Effector memory CD8-positive, alpha-beta T cell (primary cell): Measurements from ENCODE around the gene TCAIM.
"Not testable (repeated sequence)": the region's sequence is repeated elsewhere in the genome, so short reads cannot be mapped to it uniquely, and the experiment has no call there.

ENCODE experiments used
- ATAC-seq: fragments of 150-1000 bp; cut with Tn5 transposase; replicated peaks from 2 replicates; pipeline ENCODE4 v1.10.0; 2021; ENCODE audit warnings: mild to moderate bottlenecking, moderate library complexity
- DNase-seq, 3 experiments: peaks; one replicate each; pipeline ENCODE4 v3.0.0; 2021
- H3K27ac Mint-ChIP-seq, 2 donors: one replicate each; pipeline ENCODE4 v1.8.0; 2022; ENCODE audit warnings: mild to moderate bottlenecking in 2 of 2, mixed read lengths in 2 of 2, moderate library complexity in 2 of 2
- H3K27me3 Mint-ChIP-seq, 2 donors: one replicate each; pipeline ENCODE4 v1.8.0; 2022; ENCODE audit warnings: mixed read lengths in 2 of 2
- H3K36me3 Mint-ChIP-seq: one replicate; pipeline ENCODE4 v1.8.0; 2022; ENCODE audit warnings: mild to moderate bottlenecking, moderate library complexity, mixed read lengths; ENCODE audit not compliant: insufficient read depth
- H3K4me1 Mint-ChIP-seq, 2 donors: one replicate each; pipeline ENCODE4 v1.8.0; 2022; ENCODE audit warnings: low read depth in 2 of 2, mixed read lengths in 2 of 2
- H3K4me3 Mint-ChIP-seq, 2 donors: one replicate each; pipeline ENCODE4 v1.8.0; 2022; ENCODE audit warnings: mild to moderate bottlenecking in 2 of 2, mixed read lengths in 2 of 2, moderate library complexity in 2 of 2
- H3K9me3 Mint-ChIP-seq, 2 donors: one replicate each; pipeline ENCODE4 v1.8.0; 2022; ENCODE audit warnings: mixed read lengths in 2 of 2

The TCAIM gene

DNA sequence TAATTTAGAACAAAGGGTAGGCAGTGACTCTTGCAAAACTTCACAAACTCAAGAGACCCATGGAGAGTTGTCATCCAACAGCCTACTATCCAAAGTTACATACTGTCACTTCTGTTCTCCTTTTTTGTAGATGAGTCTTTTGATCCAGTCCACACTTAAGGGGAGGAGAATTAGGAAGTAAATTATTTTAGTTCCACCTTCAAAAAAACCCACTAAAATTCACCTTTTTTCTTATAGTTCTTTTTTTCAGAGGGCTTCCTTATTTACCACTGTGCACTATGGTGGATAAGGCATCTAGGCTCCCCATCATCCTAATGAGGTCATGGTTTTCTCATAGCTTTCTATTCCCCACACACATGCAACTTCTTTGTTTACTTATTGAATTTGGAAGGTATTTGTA lies 8.6 kb upstream of the TCAIM start:
- ATAC-seq: no peak
- no peak overlapping the region for H3K4me3 Mint-ChIP-seq
- no peaks in the 10 kb centered on the region for H3K4me1 Mint-ChIP-seq
- H3K9me3 Mint-ChIP-seq: no peaks in the 10 kb centered on the region
- H3K36me3 Mint-ChIP-seq: no peaks in the 10 kb centered on the region
- DNase-seq: no peak
- no peak overlapping the region for H3K27ac Mint-ChIP-seq
- H3K27me3 Mint-ChIP-seq: peaks cover 58 to 68% of the 10 kb centered on the region in 2 donors

DNA sequence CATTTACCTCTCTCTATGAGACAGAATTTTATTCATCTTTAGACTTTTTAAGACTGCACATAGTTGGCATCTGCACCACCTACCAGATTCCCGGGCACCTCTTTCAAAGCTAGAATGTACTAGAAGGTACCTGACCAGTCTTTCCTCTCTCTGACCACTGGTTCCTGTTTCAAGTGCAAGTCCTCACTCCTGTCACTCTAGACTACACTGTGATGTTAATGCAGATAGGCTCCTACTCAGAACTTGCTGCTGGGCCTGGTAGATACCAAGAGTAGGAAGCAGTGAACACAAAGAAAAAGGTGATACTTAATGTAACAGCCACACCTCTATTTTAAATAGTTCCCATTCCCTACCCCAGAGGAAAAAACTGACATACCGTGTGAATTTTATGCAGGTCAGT lies 8.1 kb upstream of the TCAIM start:
- no peaks in the 10 kb centered on the region for H3K9me3 Mint-ChIP-seq
- H3K27me3 Mint-ChIP-seq: peaks cover 54 to 64% of the 10 kb centered on the region in 2 donors
- H3K36me3 Mint-ChIP-seq: no peaks in the 10 kb centered on the region
- H3K27ac Mint-ChIP-seq: no peak overlapping the region
- DNase-seq: no peak
- ATAC-seq: no peak
- H3K4me1 Mint-ChIP-seq: no peaks in the 10 kb centered on the region
- H3K4me3 Mint-ChIP-seq: no peak overlapping the region

DNA sequence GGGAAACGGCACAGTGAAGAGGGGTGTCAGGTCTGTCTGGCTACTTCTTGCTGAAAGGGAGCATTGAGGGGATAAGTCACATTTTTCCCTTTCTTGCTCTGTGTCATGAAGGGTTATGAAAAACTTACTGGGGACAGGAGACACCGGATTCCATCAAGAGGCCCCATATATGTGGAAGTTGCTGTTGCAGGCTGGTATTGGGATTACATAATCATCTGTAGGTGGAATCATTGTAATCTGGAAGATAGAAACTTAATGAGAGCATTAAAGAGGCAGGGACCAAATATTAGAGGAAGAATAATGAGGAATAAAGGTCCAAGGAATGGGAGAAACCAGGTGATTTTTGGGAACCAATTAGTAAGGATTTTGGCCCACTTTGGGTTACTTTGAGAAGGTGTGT lies 4.2 kb upstream of the TCAIM start:
- H3K4me3 Mint-ChIP-seq: no peak overlapping the region
- DNase-seq (no peak), ATAC-seq (no peak)
- no peak overlapping the region for H3K27ac Mint-ChIP-seq
- H3K9me3 Mint-ChIP-seq: no peaks in the 10 kb centered on the region
- H3K27me3 Mint-ChIP-seq: peaks cover 34 to 37% of the 10 kb centered on the region in 2 donors
- peaks cover 21% of the 10 kb centered on the region for H3K36me3 Mint-ChIP-seq
- H3K4me1 Mint-ChIP-seq: peaks cover 6 to 10% of the 10 kb centered on the region in 2 donors

DNA sequence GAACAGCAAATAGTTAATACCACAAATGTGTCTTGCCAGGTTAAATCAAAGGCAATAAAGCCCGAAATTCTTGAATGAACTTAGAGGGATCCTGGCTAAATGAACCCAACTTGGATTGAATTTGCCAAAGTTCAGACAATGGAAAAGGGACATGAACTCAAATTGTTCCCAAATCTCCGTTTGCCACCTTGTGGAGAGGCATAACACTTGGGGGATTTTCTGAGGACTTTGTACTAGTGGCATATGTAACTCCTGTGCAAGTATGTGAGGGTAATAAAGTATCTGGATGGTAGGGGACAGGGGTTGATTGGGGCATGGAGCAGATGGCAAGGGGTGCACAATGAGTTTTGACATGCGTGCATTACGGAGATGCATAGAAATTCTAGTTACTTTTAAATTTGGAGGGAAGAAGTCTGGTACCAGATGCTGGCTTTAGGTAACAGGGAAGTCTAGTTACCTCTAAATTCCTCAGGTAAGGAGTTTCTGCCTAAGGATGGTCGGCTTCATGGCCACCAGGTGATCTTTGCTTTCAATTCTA lies 1.2 kb upstream of the TCAIM start:
- H3K9me3 Mint-ChIP-seq: no peaks in the 10 kb centered on the region
- peak overlapping the region; percentile 96 to 99 for H3K27ac Mint-ChIP-seq
- no peak for DNase-seq
- peak overlapping the region; percentile 82 to 87 for H3K4me3 Mint-ChIP-seq
- H3K4me1 Mint-ChIP-seq: peaks cover 12 to 20% of the 10 kb centered on the region in 2 donors
- H3K36me3 Mint-ChIP-seq: peaks cover 25% of the 10 kb centered on the region
- H3K27me3 Mint-ChIP-seq: peaks cover 20 to 22% of the 10 kb centered on the region in 2 donors
- no peak for ATAC-seq

DNA sequence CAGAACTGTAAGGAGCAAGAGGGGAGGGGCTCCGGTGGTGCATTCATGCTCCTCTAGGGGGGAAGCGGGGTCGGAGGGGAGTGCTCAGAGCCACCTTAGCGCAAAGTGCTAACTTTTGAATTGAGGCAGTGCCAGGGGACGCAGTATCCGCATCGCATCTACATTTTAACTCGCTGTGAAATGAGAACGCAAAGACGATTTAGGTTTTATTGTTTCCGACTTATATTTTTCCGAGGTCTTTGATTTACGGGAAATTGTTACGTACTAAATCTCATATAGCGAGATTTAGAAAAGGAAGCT lies 212 bp downstream of the TCAIM start:
- ATAC-seq: no peak
- peak overlapping the region; percentile 96 to 99 for H3K27ac Mint-ChIP-seq

DNA sequence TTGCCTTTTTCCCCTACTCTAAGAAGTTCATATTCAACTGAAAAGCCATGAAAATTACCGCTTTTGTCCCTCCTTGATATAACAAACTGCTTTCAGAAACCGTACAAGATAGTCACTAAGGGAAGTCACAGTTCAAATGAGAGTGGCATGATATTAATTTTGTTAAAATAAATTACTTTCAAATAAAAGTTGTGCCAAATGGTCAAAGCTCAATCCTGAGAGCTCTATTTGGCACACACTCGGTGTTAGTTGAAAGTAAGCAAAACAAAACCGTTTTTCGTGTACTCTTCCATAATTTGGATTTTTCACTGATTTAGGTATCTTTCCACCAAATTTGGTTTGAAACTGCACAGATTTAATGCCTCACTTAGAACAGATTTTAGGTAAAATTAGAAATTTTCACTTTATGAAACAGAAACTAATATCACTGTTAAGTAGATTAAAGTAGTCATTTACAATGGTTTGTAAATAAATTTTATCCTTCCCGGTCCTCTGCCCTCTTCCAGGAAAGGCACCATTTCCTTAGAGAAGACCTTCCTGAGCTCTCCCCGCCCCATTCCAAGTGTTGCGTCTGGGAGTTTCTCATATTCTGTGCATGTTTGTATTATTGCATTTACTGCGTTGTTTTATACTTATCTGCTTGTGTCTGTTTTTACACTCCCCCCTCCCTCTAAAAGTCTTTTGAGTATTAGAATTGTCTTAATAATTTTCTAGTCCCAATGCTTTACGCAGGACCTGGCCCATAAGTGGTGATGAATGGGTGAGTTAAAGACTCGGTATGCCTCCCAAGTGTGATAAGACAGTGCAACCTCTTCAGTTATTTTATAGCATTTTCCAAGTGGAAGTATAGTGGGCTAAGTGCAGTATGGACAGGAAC lies 853 bp downstream of the TCAIM start:
- H3K36me3 Mint-ChIP-seq: peaks cover 25% of the 10 kb centered on the region
- peaks cover 12 to 20% of the 10 kb centered on the region in 2 donors for H3K4me1 Mint-ChIP-seq
- peak overlapping the region; percentile 96 to 99 for H3K27ac Mint-ChIP-seq
- ATAC-seq (no peak), DNase-seq (no peak)
- peaks cover 5% of the 10 kb centered on the region in 2 donors for H3K27me3 Mint-ChIP-seq
- H3K4me3 Mint-ChIP-seq: peak overlapping the region; percentile 82 to 87
- H3K9me3 Mint-ChIP-seq: no peaks in the 10 kb centered on the region

More for the DNA sequence above, 212 bp downstream of the TCAIM start:
- no peak for DNase-seq
- H3K4me1 Mint-ChIP-seq: peaks cover 12 to 20% of the 10 kb centered on the region in 2 donors
- H3K27me3 Mint-ChIP-seq: peaks cover 10 to 11% of the 10 kb centered on the region in 2 donors
- no peaks in the 10 kb centered on the region for H3K9me3 Mint-ChIP-seq
- peaks cover 25% of the 10 kb centered on the region for H3K36me3 Mint-ChIP-seq
- H3K4me3 Mint-ChIP-seq: peak overlapping the region; percentile 82 to 87

DNA sequence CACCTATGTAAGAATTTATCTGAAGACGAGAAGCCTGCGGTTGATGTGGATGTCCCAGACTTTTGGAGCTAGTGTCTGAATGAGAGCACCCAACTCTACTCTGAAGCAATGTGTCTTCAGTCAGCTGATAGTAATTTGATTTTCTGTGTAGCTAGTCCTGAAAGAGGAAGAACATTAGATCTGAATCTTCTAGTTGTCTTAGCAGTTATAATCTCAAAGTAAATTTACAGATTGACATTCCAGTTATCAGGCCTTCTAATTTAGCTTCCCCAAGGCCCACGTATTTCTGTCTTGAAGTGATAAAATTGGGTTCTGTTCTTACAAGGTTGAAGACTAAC lies 1.5 kb downstream of the TCAIM start:
- DNase-seq (no peak), ATAC-seq (no peak)
- Mint-ChIP-seq H3K4me3 (peak overlapping the region; percentile 82 to 87), H3K27ac (peak overlapping the region; percentile 35 to 99), H3K4me1 (peaks cover 12 to 20% of the 10 kb centered on the region in 2 donors), H3K27me3 (no peaks in the 10 kb centered on the region), H3K36me3 (peaks cover 25% of the 10 kb centered on the region), H3K9me3 (no peaks in the 10 kb centered on the region)

DNA sequence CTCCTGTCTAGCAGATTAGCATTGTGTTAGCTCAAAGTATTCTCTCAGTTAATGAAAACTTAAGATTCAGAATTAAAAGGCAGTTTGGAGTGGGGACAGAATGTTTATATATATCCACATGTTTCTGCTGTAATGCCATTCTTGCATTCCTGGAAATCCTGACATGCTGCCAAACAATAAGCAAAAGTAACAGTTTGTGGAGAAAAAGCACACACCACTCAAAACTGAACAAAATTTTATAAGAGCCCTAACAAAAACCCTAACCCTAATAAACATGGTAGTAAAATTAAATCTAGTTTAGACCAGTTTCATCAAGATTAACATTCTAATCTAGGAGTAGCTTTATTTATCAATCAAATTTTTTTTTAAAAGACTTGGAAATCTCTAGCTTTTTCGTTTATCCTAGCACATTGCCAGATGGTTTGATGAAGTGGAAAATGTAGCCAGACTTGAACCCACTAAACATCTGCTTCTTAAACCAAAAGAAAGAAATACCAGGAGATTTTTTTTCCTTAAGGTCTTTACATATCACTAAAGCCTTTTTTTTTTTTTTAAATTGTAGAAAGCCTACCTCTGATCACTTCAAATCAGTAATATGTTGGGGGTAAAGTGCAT lies 3.7 kb downstream of the TCAIM start:
- Mint-ChIP-seq H3K4me3 (no peak overlapping the region), H3K36me3 (peaks cover 22% of the 10 kb centered on the region), H3K27ac (no peak overlapping the region), H3K9me3 (no peaks in the 10 kb centered on the region), H3K4me1 (peaks cover 11 to 18% of the 10 kb centered on the region in 2 donors), H3K27me3 (no peaks in the 10 kb centered on the region)
- ATAC-seq: no peak
- no peak for DNase-seq

DNA sequence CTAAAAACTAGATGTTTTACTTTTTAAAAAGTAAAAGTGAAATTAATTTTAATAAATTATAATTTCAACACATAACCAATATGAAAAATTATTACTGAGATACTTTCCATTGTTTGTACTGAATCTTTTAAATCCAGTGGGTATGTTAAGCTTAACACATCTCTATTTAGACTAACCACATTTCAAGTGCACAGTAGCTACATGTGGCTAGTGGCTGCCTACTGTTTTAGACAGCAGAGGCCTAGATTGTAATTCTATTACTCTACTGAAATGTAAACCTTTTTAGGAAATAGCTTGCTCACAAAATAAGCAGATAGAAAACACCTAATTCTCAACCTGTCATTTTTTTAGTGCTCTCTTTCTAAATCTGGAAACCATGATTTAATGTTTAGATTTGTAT lies 4.9 kb downstream of the TCAIM start:
- no peak for ATAC-seq
- Mint-ChIP-seq H3K27ac (no peak overlapping the region), H3K9me3 (no peaks in the 10 kb centered on the region), H3K4me3 (no peak overlapping the region), H3K4me1 (peaks cover 6 to 13% of the 10 kb centered on the region in 2 donors), H3K27me3 (no peaks in the 10 kb centered on the region), H3K36me3 (peaks cover 11% of the 10 kb centered on the region)
- DNase-seq: no peak

DNA sequence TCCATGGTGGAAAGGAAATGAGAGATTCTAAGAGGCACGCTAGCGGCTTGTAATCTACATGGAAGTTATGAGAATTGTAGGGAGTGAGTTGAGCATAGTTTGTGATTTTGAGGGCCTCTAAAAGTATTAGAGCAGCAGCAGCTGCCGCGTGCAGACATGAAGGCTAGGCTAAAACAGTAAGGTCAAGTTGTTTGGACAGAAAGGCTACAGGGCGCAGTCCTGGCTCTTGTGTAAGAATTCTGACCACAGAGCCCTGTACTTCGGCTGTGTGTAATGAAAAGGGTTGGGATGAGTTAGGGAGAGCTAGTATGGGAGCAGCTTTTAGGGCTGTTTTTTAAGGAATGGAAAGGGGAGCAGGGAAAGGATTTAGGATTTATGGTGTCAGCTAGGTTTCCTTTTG lies 8.0 kb downstream of the TCAIM start:
- ATAC-seq, DNase-seq, H3K4me3 Mint-ChIP-seq, H3K9me3 Mint-ChIP-seq, H3K27me3 Mint-ChIP-seq, H3K27ac Mint-ChIP-seq, H3K36me3 Mint-ChIP-seq: not testable (repeated sequence)
- peaks cover 6 to 11% of the 10 kb centered on the region in 2 donors for H3K4me1 Mint-ChIP-seq

DNA sequence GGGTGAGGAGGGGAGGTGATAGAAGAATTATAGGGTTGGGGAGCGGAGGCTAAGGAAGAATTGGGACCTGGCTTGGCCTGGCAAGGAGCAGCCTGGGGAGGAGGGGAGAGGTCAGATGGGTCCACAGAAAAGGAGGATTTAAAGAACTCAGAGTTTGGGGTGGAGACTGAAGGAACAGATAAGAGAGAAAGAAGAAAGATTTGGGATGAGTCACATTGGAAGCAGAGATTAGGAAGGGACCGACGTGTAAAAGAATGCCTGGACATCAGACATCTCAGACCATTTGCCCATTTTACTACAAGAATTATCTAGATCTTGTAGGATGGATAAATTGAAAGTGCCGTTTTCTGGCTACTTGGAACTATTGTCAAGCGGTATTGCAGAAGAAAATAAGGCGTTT lies 10.4 kb downstream of the TCAIM start:
- DNase-seq: no peak
- no peak for ATAC-seq
- no peaks in the 10 kb centered on the region for H3K36me3 Mint-ChIP-seq
- no peaks in the 10 kb centered on the region for H3K27me3 Mint-ChIP-seq
- H3K4me3 Mint-ChIP-seq: no peak overlapping the region
- H3K9me3 Mint-ChIP-seq: no peaks in the 10 kb centered on the region
- H3K27ac Mint-ChIP-seq: peak overlapping the region in 1 of 2 donors; percentile 11
- peaks cover 6 to 11% of the 10 kb centered on the region in 2 donors for H3K4me1 Mint-ChIP-seq

DNA sequence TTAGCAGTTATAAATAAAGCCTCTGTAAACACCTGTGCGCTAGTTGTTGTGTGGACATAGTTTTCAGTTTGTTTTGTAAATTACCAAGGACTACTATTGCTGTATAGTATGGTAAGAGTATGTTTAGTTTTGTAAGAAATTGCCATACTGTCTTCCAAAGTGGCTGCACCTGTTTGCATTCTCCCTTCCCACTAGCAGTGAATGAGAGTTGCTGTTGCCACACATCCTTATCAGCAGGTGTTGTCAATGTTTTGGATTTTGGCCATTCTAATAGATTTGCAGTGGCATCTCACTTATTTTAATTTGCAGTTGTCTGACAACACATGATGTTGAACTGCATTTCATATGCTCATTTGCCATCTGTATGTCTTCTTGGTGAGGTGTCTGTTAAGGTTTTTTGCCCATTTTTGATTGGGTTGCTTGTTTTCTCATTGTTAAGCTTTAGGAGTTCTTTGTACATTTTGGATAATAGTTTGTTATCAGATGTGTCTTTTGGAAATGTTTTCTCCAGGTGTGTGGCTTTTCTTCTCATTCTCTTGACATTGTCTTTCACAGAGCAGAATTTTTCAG lies 14.9 kb downstream of the TCAIM start:
- H3K27ac Mint-ChIP-seq: no peak overlapping the region
- ATAC-seq: no peak
- H3K27me3 Mint-ChIP-seq: no peaks in the 10 kb centered on the region

DNA sequence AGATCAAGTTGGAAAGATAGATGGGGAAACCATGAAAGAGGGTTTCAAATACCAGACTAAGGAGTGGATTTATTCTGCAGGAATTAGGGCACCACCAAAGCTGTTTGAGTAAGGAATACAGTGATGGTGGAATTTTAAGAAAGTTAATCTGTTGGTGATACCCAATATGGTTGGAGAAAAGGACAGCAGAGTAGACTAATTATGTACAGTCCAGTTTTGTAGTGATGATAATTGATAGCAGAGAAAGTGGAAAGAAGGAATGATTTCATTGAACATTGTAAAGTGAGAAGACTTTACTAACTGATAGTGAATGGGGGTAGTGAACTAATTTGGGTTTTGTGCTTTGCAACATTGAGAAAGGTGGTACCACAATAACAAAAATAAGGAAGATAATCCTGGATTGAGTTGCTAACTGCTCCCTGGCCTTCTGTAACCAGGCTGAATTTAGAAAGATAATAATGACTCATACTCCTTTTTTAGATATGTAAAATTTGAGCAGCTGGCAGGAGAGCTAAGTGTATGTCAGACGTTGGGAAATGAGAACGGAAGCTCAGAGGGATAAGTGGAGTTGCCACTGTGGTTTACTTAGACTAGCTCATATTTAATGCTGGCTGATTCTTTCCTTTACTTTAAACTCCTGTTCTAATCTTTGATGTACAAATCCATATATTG lies 16.9 kb downstream of the TCAIM start:
- no peak overlapping the region for H3K4me3 Mint-ChIP-seq
- H3K4me1 Mint-ChIP-seq: no peaks in the 10 kb centered on the region
- H3K36me3 Mint-ChIP-seq: peaks cover 12% of the 10 kb centered on the region
- DNase-seq: no peak
- peak overlapping the region in 1 of 2 donors; percentile 7 for H3K27ac Mint-ChIP-seq
- H3K9me3 Mint-ChIP-seq: no peaks in the 10 kb centered on the region
- H3K27me3 Mint-ChIP-seq: no peaks in the 10 kb centered on the region
- no peak for ATAC-seq

More for the DNA sequence above, 14.9 kb downstream of the TCAIM start:
- peaks cover 12% of the 10 kb centered on the region for H3K36me3 Mint-ChIP-seq
- DNase-seq: no peak
- peaks cover 6 to 11% of the 10 kb centered on the region in 2 donors for H3K4me1 Mint-ChIP-seq
- H3K9me3 Mint-ChIP-seq: no peaks in the 10 kb centered on the region
- H3K4me3 Mint-ChIP-seq: no peak overlapping the region
